Cardiac muscle cell (in vitro differentiated cells and primary cell): ENCODE measurements around the gene CFAP251. TPM values are rescaled to one million over a fixed set of nuclear protein-coding genes. Genes with fewer than 3 reads are reported as not detected.

ENCODE experiments used
- DNase-seq, 2 donors: peaks; one replicate each; pipeline versions ENCODE4 v3.0.0 to v3.0.0-alpha.2; 2010 to 2017; ENCODE audit warnings: low read depth in 1 of 2, low spot score in 1 of 2
- H3K27ac ChIP-seq: fragments of 200-600 bp; sonication (generic); 2 replicates; pipeline ENCODE4 v1.5.1; 2016
- H3K27me3 ChIP-seq: fragments of 200-600 bp; sonication (generic); 2 replicates; pipeline ENCODE4 v1.6.0; 2016; ENCODE audit warnings: control low read depth
- H3K36me3 ChIP-seq: fragments of 200-600 bp; sonication (generic); 2 replicates; pipeline ENCODE4 v1.5.1; 2016; ENCODE audit warnings: control low read depth
- H3K4me1 ChIP-seq: fragments of 200-600 bp; sonication (generic); 2 replicates; pipeline ENCODE4 v1.8.1; 2017; ENCODE audit warnings: low read depth, mild to moderate bottlenecking, mixed run types
- H3K4me3 ChIP-seq: fragments of 200-600 bp; sonication (generic); 2 replicates; pipeline ENCODE4 v1.5.1; 2016; ENCODE audit warnings: mild to moderate bottlenecking
- H3K9me3 ChIP-seq: fragments of 200-600 bp; sonication (generic); 2 replicates; pipeline ENCODE4 v1.5.1; 2017; ENCODE audit warnings: low read depth, mild to moderate bottlenecking, control low read depth
- polyA plus RNA-seq: library from polyadenylated mRNA; unstranded; fragments of >200 nt; fragmentation: Nextera tagmentation; extraction: Ambion mirVana; gene quantifications from 2 replicates; pipeline ENCODE4 v1.2.1, GENCODE V29; 2016
- total RNA-seq: library from RNA; depleted of rRNA; stranded (reverse); fragments of >200 nt; gene quantifications from 2 replicates; pipeline ENCODE4 v1.2.3, GENCODE V29; 2016
- TF ChIP-seq, protein P1 (sequence below): IDR thresholded peaks from 2 replicates; pipeline ENCODE4 v1.5.1; 2012; ENCODE audit warnings: low read depth, mild to moderate bottlenecking, low read length

CFAP251 gene
- total and polyA plus RNA-seq, 2 experiments from 2014 or later: 1.7 to 3.8 TPM

DNA sequence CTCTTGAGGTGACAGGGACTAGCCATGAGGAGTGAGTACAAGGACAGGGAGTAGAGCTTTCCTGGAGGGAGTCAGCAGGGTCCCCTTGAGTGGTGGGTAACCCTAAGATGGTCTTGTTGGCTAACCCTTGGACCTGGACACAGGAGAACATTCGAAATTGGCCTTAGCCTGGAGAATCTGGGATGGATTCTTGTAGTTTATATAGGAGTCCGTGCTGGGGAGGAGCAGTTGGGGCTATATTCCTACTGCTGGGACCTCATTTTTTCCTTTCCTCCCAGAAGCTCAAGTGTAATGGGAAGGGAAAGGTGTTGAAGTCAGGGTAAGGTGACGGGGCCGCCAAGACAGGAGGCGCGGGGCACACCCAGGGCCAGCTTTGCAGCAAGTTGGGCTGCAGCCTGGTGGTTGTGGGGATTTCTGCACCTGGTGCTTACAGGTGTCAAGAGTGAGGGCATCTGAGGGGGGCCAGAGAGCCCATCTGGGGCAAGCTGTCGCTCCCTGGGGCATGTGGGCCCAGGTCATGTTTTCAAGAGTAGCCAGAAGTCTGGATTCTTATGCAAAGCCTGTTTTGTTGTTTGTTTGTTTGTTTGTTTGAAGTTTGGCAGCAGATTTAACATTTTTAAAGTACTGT is 108.4 kb downstream of the CFAP251 start:
- Histone ChIP-seq H3K36me3 (no peaks in the 10 kb centered on the region), H3K27me3 (no peaks in the 10 kb centered on the region), H3K4me3 (no peak overlapping the region), H3K27ac (no peak overlapping the region), H3K4me1 (peaks cover 9% of the 10 kb centered on the region), H3K9me3 (no peaks in the 10 kb centered on the region)
- DNase-seq: no peak
- TF ChIP-seq, protein P1, sequence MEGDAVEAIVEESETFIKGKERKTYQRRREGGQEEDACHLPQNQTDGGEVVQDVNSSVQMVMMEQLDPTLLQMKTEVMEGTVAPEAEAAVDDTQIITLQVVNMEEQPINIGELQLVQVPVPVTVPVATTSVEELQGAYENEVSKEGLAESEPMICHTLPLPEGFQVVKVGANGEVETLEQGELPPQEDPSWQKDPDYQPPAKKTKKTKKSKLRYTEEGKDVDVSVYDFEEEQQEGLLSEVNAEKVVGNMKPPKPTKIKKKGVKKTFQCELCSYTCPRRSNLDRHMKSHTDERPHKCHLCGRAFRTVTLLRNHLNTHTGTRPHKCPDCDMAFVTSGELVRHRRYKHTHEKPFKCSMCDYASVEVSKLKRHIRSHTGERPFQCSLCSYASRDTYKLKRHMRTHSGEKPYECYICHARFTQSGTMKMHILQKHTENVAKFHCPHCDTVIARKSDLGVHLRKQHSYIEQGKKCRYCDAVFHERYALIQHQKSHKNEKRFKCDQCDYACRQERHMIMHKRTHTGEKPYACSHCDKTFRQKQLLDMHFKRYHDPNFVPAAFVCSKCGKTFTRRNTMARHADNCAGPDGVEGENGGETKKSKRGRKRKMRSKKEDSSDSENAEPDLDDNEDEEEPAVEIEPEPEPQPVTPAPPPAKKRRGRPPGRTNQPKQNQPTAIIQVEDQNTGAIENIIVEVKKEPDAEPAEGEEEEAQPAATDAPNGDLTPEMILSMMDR: no peak

DNA sequence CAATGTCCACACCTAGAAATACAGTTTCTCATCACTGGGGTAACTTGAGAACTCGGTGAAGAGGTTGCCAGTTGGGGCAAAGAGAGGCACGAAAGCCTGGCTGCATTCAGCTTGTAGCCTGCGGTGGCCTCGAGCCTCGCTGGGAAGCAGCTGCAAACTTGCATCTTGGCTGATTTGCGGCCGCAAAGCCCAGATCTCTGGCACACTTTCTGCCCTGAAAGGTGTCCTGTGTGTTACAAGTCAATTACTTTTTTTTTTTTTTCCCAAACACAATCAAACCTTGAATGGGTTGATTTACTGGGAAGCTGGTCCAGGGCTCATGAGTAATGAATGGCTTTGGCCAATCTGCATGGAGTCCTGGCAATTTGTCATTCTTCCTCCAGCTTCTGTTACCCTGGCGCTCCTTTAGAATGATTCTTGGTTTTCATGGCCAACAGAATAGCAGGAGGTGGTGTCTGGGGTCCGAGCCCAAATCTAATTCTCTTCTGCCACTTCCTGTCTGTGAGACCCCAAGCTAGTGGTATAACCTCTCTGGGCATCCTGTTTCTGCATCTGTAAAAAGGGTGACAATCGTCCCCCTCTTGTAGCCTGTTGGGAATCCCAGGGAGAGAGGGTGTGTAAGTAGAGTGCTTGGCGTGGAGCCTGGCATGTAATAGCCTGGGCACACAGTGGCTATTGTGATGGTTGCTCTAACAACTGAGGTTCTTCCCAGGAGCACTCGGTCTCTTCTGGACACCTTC is 109.9 kb downstream of the CFAP251 start:
- no peaks in the 10 kb centered on the region for H3K9me3 ChIP-seq
- H3K27me3 ChIP-seq: no peaks in the 10 kb centered on the region
- H3K36me3 ChIP-seq: no peaks in the 10 kb centered on the region
- TF ChIP-seq, protein P1: no peak
- DNase-seq: no peak
- peaks cover 9% of the 10 kb centered on the region for H3K4me1 ChIP-seq
- H3K4me3 ChIP-seq: no peak overlapping the region
- H3K27ac ChIP-seq: no peak overlapping the region

DNA sequence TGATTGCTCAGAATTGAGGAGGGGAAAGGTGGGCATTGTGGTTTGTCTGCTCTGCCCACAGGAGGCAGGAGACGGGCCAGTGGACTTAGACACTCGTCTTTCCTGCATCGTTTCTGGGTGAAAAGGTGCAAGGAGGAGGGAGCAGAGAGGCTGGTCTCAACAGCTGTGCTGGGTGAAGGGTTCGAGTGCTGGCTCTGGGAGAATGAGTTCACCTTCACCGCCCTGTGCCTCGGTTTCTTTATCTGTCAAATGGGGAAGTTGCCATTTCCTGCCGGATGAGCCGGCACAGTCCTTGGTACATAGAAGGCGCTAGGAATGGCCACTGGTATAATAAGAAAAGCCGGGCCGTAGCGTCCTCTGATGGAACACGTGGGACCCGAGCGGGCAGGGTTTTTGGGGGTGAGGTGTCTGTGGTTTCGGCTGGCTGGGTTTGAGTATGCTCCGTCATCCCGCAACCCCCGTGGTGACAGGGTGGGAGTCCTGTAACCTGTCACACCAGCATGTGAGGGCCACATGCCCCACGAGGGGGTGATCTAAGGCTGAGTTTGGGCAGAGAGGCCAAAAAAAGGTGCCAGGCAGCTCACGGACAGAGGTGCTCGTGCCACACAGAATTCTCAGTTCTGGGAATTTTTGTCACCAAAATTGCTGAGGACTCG is 110.6 kb downstream of the CFAP251 start:
- H3K27me3 ChIP-seq: no peaks in the 10 kb centered on the region
- H3K4me1 ChIP-seq: peaks cover 3% of the 10 kb centered on the region
- TF ChIP-seq, protein P1: no peak
- H3K4me3 ChIP-seq: no peak overlapping the region
- no peaks in the 10 kb centered on the region for H3K36me3 ChIP-seq
- DNase-seq: no peak
- H3K9me3 ChIP-seq: no peaks in the 10 kb centered on the region
- no peak overlapping the region for H3K27ac ChIP-seq

DNA sequence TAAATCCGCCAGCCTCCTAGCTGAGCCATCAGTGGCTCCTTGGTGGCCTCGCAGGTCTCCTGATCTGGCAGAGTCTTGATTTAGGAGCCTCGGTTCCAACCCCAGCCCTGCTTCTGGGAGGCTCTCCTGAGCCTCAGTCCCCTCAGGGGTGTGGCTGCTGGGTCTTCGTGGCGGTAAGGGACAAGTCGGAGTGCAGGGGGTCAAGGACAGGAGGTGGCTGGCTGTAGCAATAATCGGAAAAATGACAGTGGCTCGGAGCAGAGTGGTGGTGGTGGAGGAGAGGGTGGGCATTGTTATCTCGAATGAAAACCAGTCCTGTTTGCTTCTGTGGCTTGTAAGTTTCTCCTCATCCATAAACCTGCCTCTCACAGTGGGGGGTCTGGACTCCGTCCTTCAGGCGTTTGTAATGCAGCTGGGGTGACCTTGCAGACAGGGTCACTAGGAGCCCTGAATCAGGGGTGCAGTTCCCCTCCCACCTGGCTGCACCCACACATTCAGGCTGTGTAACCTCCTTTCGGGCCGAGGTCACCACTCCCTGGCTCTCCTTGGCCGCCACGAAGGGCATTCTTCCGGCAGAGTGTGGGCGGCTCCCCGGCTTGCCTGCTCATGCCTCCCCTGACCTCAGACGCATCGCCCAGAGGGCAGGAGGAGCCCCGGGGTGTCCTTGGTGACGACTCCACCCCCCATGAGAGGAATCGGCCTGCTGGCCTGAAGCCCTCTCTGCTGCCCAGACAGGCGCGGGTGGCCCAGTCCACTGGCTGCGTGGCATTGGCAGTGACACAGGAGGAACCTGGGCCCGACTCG is 111.4 kb downstream of the CFAP251 start:
- Histone ChIP-seq H3K36me3 (no peaks in the 10 kb centered on the region), H3K27me3 (no peaks in the 10 kb centered on the region), H3K27ac (no peak overlapping the region), H3K4me3 (no peak overlapping the region), H3K9me3 (no peaks in the 10 kb centered on the region), H3K4me1 (no peaks in the 10 kb centered on the region)
- TF ChIP-seq, protein P1: no peak
- DNase-seq: no peak

DNA sequence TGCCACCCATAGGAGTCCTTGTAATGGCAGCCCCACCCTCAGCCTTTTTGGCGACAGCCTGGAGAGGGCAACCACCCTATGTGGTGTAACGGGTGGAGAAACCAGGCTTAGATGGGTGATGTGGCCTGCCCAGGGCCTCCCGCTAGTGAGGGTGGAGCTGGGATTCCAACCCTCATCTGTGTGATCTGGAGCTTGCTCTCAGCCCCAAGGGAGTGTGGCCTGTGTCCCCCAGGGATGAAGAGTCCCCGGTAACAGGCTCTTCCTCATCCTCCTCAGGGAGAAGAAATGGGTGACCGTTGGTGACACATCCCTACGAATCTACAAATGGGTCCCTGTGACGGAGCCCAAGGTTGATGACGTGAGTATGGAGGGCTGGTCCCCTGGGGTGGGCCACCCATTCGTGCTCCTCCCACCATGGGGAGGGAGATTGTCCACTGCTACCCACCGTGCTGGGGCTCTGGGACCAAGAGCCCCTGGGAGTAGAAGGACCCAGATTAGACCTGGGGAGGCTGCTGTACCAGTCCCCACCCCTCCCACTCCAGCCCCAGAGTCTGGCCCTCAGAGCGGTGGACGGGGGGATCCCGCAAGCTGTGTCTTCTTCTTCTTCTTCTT is 112.1 kb downstream of the CFAP251 start:
- H3K27me3 ChIP-seq: no peaks in the 10 kb centered on the region
- H3K27ac ChIP-seq: no peak overlapping the region
- no peak for DNase-seq
- peaks cover 4% of the 10 kb centered on the region for H3K36me3 ChIP-seq
- no peaks in the 10 kb centered on the region for H3K9me3 ChIP-seq
- H3K4me1 ChIP-seq: no peaks in the 10 kb centered on the region
- TF ChIP-seq, protein P1: no peak
- H3K4me3 ChIP-seq: no peak overlapping the region
